SK-N-SH (cell line): ENCODE measurements around the gene GJA5.

Experiments used
- EP300 ChIP-seq, 2 experiments: IDR thresholded peaks; 2 replicates each; pipeline versions ENCODE4 v1.4.0 to v1.6.1; 2012; ENCODE audit warnings: borderline replicate concordance in 1 of 2, low read depth in 1 of 2, low read length in 1 of 2
- FOXJ3 ChIP-seq: sonication (generic); formaldehyde crosslinking; IDR thresholded peaks from 2 replicates; pipeline ENCODE4 v1.5.1; 2020; ENCODE audit warnings: mild to moderate bottlenecking, missing genetic modification reagents
- GABPA ChIP-seq: IDR thresholded peaks from 2 replicates; pipeline ENCODE4 v1.4.0; 2012; ENCODE audit warnings: low read depth, mild to moderate bottlenecking
- MAX ChIP-seq: IDR thresholded peaks from 2 replicates; pipeline ENCODE4 v1.4.0; 2012; ENCODE audit warnings: low read depth
- MEF2A ChIP-seq: IDR thresholded peaks from 2 replicates; pipeline ENCODE4 v1.4.0; 2012; ENCODE audit warnings: low read depth, borderline replicate concordance
- REST ChIP-seq: IDR thresholded peaks from 2 replicates; pipeline ENCODE4 v1.6.1; 2012; ENCODE audit warnings: mild to moderate bottlenecking, low read depth, low read length, moderate library complexity
- SMC3 ChIP-seq: IDR thresholded peaks from 2 replicates; pipeline ENCODE4 v1.6.1; 2012; ENCODE audit warnings: low read depth, low read length, improper control_type of control experiment
- TEAD4 ChIP-seq: IDR thresholded peaks from 2 replicates; pipeline ENCODE4 v1.4.0; 2012; ENCODE audit warnings: mild to moderate bottlenecking, borderline replicate concordance; ENCODE audit not compliant: insufficient read depth
- TF ChIP-seq, protein P1 (sequence below): fragments of 200-600 bp; sonication (generic); IDR thresholded peaks from 2 replicates; pipeline ENCODE4 v1.6.1; 2017; ENCODE audit warnings: antibody characterized with exemption, mild to moderate bottlenecking, moderate library complexity
- TF ChIP-seq, protein P2 (sequence below): IDR thresholded peaks from 2 replicates; pipeline ENCODE4 v1.4.0; 2012; ENCODE audit warnings: low read depth, borderline replicate concordance

DNA sequence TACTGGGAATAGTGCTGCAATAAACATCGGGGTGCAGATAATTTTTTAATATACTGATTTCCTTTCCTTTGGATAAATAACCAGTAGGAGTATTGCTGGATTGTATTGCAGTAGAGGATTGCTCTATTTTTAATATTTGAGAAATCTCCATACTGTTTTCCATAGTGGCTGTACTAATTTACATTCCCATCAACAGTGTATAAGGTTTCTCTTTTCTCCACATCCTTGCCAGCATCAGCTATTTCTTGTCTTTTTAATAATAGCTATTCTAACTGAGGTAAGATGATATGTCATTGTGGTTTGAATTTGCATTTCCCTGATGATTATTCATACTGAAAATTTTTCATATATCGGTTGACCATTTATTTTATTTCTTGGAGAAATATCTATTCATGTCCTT lies 31.1 kb downstream of the GJA5 start:
- TF ChIP-seq, protein P1, sequence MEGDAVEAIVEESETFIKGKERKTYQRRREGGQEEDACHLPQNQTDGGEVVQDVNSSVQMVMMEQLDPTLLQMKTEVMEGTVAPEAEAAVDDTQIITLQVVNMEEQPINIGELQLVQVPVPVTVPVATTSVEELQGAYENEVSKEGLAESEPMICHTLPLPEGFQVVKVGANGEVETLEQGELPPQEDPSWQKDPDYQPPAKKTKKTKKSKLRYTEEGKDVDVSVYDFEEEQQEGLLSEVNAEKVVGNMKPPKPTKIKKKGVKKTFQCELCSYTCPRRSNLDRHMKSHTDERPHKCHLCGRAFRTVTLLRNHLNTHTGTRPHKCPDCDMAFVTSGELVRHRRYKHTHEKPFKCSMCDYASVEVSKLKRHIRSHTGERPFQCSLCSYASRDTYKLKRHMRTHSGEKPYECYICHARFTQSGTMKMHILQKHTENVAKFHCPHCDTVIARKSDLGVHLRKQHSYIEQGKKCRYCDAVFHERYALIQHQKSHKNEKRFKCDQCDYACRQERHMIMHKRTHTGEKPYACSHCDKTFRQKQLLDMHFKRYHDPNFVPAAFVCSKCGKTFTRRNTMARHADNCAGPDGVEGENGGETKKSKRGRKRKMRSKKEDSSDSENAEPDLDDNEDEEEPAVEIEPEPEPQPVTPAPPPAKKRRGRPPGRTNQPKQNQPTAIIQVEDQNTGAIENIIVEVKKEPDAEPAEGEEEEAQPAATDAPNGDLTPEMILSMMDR: no peak
- TF ChIP-seq FOXJ3 (CRISPR knock-in tag) (no peak), REST (no peak), GABPA (no peak), EP300 (IDR thresholded peaks at IDR 0.05; ENCODE audit: borderline replicate concordance in 1 of 2, low read depth in 1 of 2, low read length in 1 of 2) (no peak), SMC3 (no peak), MEF2A (no peak), MAX (no peak), TEAD4 (no peak)
- TF ChIP-seq, protein P2, sequence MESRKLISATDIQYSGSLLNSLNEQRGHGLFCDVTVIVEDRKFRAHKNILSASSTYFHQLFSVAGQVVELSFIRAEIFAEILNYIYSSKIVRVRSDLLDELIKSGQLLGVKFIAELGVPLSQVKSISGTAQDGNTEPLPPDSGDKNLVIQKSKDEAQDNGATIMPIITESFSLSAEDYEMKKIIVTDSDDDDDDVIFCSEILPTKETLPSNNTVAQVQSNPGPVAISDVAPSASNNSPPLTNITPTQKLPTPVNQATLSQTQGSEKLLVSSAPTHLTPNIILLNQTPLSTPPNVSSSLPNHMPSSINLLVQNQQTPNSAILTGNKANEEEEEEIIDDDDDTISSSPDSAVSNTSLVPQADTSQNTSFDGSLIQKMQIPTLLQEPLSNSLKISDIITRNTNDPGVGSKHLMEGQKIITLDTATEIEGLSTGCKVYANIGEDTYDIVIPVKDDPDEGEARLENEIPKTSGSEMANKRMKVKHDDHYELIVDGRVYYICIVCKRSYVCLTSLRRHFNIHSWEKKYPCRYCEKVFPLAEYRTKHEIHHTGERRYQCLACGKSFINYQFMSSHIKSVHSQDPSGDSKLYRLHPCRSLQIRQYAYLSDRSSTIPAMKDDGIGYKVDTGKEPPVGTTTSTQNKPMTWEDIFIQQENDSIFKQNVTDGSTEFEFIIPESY: no peak
